B cell (primary cell): ENCODE data around the gene MTCP1. TPM values are rescaled to one million over a fixed set of nuclear protein-coding genes. Genes with fewer than 3 reads are reported as not detected.
A peak's percentile ranks its signal among the peaks of the same experiment; 100 is the strongest.

Experiments
- ATAC-seq: fragments of 200-7000 bp; cut with Tn5 transposase; one replicate; pipeline ENCODE4 v1.10.0; 2021; ENCODE audit warnings: low read depth, mild to moderate bottlenecking, moderate number of reproducible peaks, moderate library complexity
- CTCF ChIA-PET: fragments of 350-600 bp; sonication (Branson Sonifier 250); formaldehyde crosslinking; loops from one replicate; lab custom pipeline; 2021; ENCODE audit warnings: antibody characterized with exemption, inconsistent platforms; lab: Charles Lee
- POLR2A ChIA-PET: fragments of 350-600 bp; sonication (Branson Sonifier 250); formaldehyde crosslinking; loops from one replicate; lab custom pipeline; 2021; ENCODE audit warnings: antibody characterized with exemption; lab: Charles Lee
- DNase-seq: peaks from one replicate; pipeline ENCODE4 v3.0.0; 2013
- H2AFZ ChIP-seq: 2 replicates; pipeline ENCODE4 v1.6.1; 2012; ENCODE audit warnings: mild to moderate bottlenecking, low read depth, low read length; ENCODE audit not compliant: insufficient read depth, poor library complexity, severe bottlenecking
- H3K27ac ChIP-seq, 2 donors: 1 replicate in 1 of 2; 2 replicates in 1 of 2; pipeline ENCODE4 v1.5.1; 2012 to 2013; ENCODE audit warnings: low read length in 2 of 2, mild to moderate bottlenecking in 2 of 2, moderate library complexity in 1 of 2
- H3K27me3 ChIP-seq, 4 experiments: fragments of 200-600 bp in 1 of 4; sonication (generic) in 1 of 4; replicated peaks in 1 of 4; 1 replicate in 2 of 4; 2 replicates in 2 of 4; pipeline versions ENCODE4 v1.6.1 to v1.7.0; 2013 to 2016; ENCODE audit warnings: low read length in 3 of 4, mild to moderate bottlenecking in 2 of 4, mixed read lengths in 1 of 4, moderate library complexity in 1 of 4; ENCODE audit not compliant: insufficient read depth in 4 of 4, control insufficient read depth in 3 of 4; ENCODE audit errors: control extremely low read depth in 1 of 4
- H3K36me3 ChIP-seq, 2 experiments: replicated peaks in 1 of 2; 1 replicate in 1 of 2; 2 replicates in 1 of 2; pipeline versions ENCODE4 v1.6.1 to v1.7.1; 2013; ENCODE audit warnings: low read length in 1 of 2; ENCODE audit not compliant: insufficient read depth in 2 of 2, control insufficient read depth in 1 of 2; ENCODE audit errors: control extremely low read depth in 1 of 2, extremely low read depth in 1 of 2
- H3K4me1 ChIP-seq, 2 donors: fragments of 200-600 bp in 1 of 2; sonication (generic) in 1 of 2; 1 replicate in 1 of 2; 2 replicates in 1 of 2; pipeline versions ENCODE4 v1.5.1 to v1.6.1; 2013 to 2017; ENCODE audit warnings: low read length in 2 of 2; ENCODE audit not compliant: control insufficient read depth in 2 of 2, insufficient read depth in 2 of 2
- H3K4me2 ChIP-seq: replicated peaks from 2 replicates; pipeline ENCODE3; 2012; ENCODE audit warnings: mild to moderate bottlenecking, low read depth, low read length; ENCODE audit not compliant: poor library complexity, severe bottlenecking
- H3K4me3 ChIP-seq, 5 experiments: fragments of 200-600 bp in 1 of 5; sonication (generic) in 1 of 5; 1 replicate in 3 of 5; 2 replicates in 2 of 5; pipeline versions ENCODE4 v1.5.1 to v1.7.0; 2011 to 2016; ENCODE audit warnings: low read length in 4 of 5, mild to moderate bottlenecking in 4 of 5, low read depth in 2 of 5, control low read depth in 1 of 5, moderate library complexity in 1 of 5; ENCODE audit not compliant: insufficient read depth in 1 of 5; ENCODE audit errors: control extremely low read depth in 1 of 5, extremely low read depth in 1 of 5
- H3K79me2 ChIP-seq: fragments of 200-600 bp; sonication (generic); one replicate; pipeline ENCODE4 v1.6.0; 2016; ENCODE audit warnings: low read length; ENCODE audit not compliant: control insufficient read depth, insufficient read depth
- H3K9ac ChIP-seq: fragments of 200-600 bp; sonication (generic); 2 replicates; pipeline ENCODE4 v1.6.1; 2017; ENCODE audit warnings: mild to moderate bottlenecking, low read length, moderate library complexity
- H3K9me3 ChIP-seq, 3 donors: one replicate each; pipeline versions ENCODE4 v1.6.1 to v1.7.1; 2013; ENCODE audit warnings: low read length in 2 of 3; ENCODE audit not compliant: control insufficient read depth in 2 of 3, insufficient read depth in 1 of 3; ENCODE audit errors: control extremely low read depth in 1 of 3
- H4K20me1 ChIP-seq: 2 replicates; pipeline ENCODE4 v1.6.0; 2012; ENCODE audit warnings: mild to moderate bottlenecking, low read length; ENCODE audit not compliant: insufficient read depth, control insufficient read depth, poor library complexity, severe bottlenecking
- H3K27ac Mint-ChIP-seq: one replicate; pipeline ENCODE4 v1.8.0; 2021; ENCODE audit warnings: mixed read lengths
- H3K27me3 Mint-ChIP-seq: one replicate; pipeline ENCODE4 v1.8.0; 2021; ENCODE audit warnings: mixed read lengths
- H3K4me1 Mint-ChIP-seq: one replicate; pipeline ENCODE4 v1.8.0; 2021; ENCODE audit warnings: mixed read lengths
- H3K4me3 Mint-ChIP-seq: one replicate; pipeline ENCODE4 v1.8.0; 2021; ENCODE audit warnings: mixed read lengths
- H3K9me3 Mint-ChIP-seq: one replicate; pipeline ENCODE4 v1.8.0; 2022; ENCODE audit warnings: mixed read lengths; ENCODE audit not compliant: insufficient read depth
- CTCF ChIP-seq: fragments of 200-600 bp; IDR thresholded peaks from one replicate; pipeline ENCODE4 v1.8.0; 2022; ENCODE audit warnings: antibody characterized with exemption, mild to moderate bottlenecking
- EZH2 ChIP-seq: IDR thresholded peaks from 2 replicates; pipeline ENCODE4 v1.6.1; 2012; ENCODE audit warnings: borderline replicate concordance, low read depth, mild to moderate bottlenecking, moderate library complexity, low read length; ENCODE audit not compliant: insufficient read depth, poor library complexity, severe bottlenecking
- WGBS: methylation state at CpG from one replicate; pipeline ENCODE4 v1.1.5; 2013; ENCODE audit warnings: missing lambda C conversion rate; ENCODE audit not compliant: insufficient coverage; 5-methylcytosine and 5-hydroxymethylcytosine counted together
- intact Hi-C: fragments of 100-400 bp; cut with micrococcal nuclease; formaldehyde crosslinking; loops from one replicate; pipeline ENCODE4 v1.10.0; 2022
- polyA plus RNA-seq: library from polyadenylated mRNA; depleted of rRNA; stranded (reverse); fragments of >200 nt; gene quantifications from 2 replicates; pipeline ENCODE4 v1.2.3, GENCODE V29; 2012
- total RNA-seq, 2 donors: library from RNA; stranded (reverse); fragments of 120-200 nt in 1 of 2; gene quantifications; 1 replicate in 1 of 2; 2 replicates in 1 of 2; pipeline versions ENCODE4 v1.2.3 to v1.2.4, GENCODE V29; 2013 to 2022

MTCP1 gene
- total and polyA plus RNA-seq, 2 donors (not counting 1 experiment from before 2014, with no cell fraction given): 2.9 to 20.3 TPM

- Mint-ChIP-seq H3K27me3 (no peaks in the 10 kb centered on the region), H3K4me3 (no peak overlapping the region), H3K27ac (no peak overlapping the region), H3K9me3 (no peaks in the 10 kb centered on the region), H3K4me1 (no peaks in the 10 kb centered on the region)
- TF ChIP-seq CTCF (no peak), EZH2 (no peak)
- ChIA-PET POLR2A (no interaction called here), CTCF (interaction anchor here (0.7 to 2.2 kb wide), 5 partner anchors 11 to 170 kb away, joined by 3 to 8 read pairs (median 5); no protein-coding TSS in a partner anchor)
- no peak overlapping the region for H2AFZ ChIP-seq
- 97% methylated on average over 24 of the region's 26 CpGs for WGBS
- H3K79me2 ChIP-seq: no peaks in the 10 kb centered on the region
- H3K36me3 ChIP-seq: peaks cover 3 to 7% of the 10 kb centered on the region in 2 experiments
- DNase-seq: no peak
- H3K27ac ChIP-seq: no peak overlapping the region
- H3K9ac ChIP-seq: no peak overlapping the region
- H3K4me3 ChIP-seq: no peak overlapping the region
- H4K20me1 ChIP-seq: no peaks in the 10 kb centered on the region
- H3K4me1 ChIP-seq: no peaks in the 10 kb centered on the region
- no peaks in the 10 kb centered on the region for H3K27me3 ChIP-seq
- intact Hi-C loops: no loop called here
- ATAC-seq: no peak
- no peaks in the 10 kb centered on the region for H3K9me3 ChIP-seq
- H3K4me2 ChIP-seq: no peak overlapping the region
These were observed 16.2 kb upstream of the MTCP1 start for GRCh38 chrX:155086961-155087735.

GRCh38 chrX:155086202-155086840, 15.4 kb upstream of the MTCP1 start:
- peak; percentile 56 for DNase-seq
- Mint-ChIP-seq H3K27ac (no peak overlapping the region), H3K4me3 (no peak overlapping the region), H3K27me3 (no peaks in the 10 kb centered on the region), H3K4me1 (no peaks in the 10 kb centered on the region), H3K9me3 (no peaks in the 10 kb centered on the region)
- 95% methylated on average over 13 of the region's 24 CpGs for WGBS
- Histone ChIP-seq H3K4me3 (no peak overlapping the region), H4K20me1 (no peaks in the 10 kb centered on the region), H3K4me1 (no peaks in the 10 kb centered on the region), H2AFZ (no peak overlapping the region), H3K9ac (no peak overlapping the region), H3K27ac (no peak overlapping the region), H3K4me2 (no peak overlapping the region), H3K79me2 (no peaks in the 10 kb centered on the region), H3K9me3 (no peaks in the 10 kb centered on the region), H3K36me3 (peaks cover 3 to 7% of the 10 kb centered on the region in 2 experiments), H3K27me3 (no peaks in the 10 kb centered on the region)
- TF ChIP-seq EZH2 (no peak), CTCF (peak; percentile 45)
- intact Hi-C loops: no loop called here
- ChIA-PET POLR2A (no interaction called here), CTCF (interaction anchor here (0.7 to 2.2 kb wide), 5 partner anchors 12 to 169 kb away, joined by 3 to 8 read pairs (median 5); no protein-coding TSS in a partner anchor)
- peak; percentile 49 for ATAC-seq
